Stimulated activated CD4-positive, alpha-beta T cell treated with anti-CD3 and anti-CD28 coated beads, Interleukin-12 subunit alpha, Interleukin-12 subunit beta, amount 100 ng/mL, for 48 hours (primary cell): ENCODE data around the gene GOLGA6B.
"Not testable (repeated sequence)": the region's sequence is repeated elsewhere in the genome, so short reads cannot be mapped to it uniquely, and the experiment has no call there.

Source experiments
- DNase-seq, 3 donors: peaks; one replicate each; pipeline ENCODE4 v3.0.0-alpha.2; 2020; ENCODE audit warnings: low read depth in 2 of 3, low spot score in 1 of 3

Gene GOLGA6B, protein sequence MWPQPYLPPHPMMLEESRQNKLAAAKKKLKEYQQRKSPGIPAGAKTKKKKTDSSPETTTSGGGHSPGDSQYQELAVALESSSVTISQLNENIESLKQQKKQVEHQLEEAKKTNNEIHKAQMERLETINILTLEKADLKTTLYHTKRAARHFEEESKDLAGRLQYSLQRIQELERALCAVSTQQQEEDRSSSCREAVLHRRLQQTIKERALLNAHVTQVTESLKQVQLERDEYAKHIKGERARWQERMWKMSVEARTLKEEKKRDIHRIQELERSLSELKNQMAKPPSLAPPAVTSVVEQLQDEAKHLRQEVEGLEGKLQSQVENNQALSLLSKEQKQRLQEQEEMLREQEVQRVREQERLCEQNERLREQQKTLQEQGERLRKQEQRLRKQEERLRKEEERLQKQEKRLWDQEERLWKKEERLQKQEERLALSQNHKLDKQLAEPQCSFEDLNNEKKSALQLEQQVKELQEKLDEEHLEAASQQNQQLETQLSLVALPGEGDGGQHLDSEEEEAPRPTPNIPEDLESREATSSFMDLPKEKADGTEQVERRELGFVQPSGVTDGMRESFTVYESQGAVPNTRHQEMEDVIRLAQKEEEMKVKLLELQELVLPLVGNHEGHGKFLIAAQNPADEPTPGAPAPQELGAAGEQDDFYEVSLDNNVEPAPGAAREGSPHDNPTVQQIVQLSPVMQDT

GRCh38 chr15:72654397-72654796, at the start of gene GOLGA6B:
GOLGA6B (plus strand) TSS chr15:72654697; CDS start chr15:72654738, 41 bp downstream.
- not testable (repeated sequence) for DNase-seq

DNA sequence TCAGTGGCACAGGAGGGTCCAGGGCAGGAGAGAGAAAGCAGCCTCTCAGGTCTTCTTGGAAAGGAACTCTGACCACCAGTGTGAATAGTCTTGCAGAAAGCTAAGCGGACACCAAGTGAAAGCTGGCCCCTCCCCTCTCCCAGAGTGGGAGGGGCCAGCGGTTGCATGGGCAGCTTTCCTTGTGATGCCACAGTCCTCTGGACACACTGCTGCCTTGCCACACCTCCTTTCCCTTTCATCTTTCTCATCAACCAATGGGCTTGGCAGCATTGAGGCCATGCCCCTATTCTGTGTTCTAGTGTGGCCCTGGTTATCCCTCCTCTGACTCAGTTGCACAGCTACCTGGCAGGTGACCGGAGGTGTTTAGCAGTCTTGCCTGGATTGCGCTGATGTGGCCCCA, 49.7 kb upstream of the GOLGA6B start:
- DNase-seq = no peak

DNA sequence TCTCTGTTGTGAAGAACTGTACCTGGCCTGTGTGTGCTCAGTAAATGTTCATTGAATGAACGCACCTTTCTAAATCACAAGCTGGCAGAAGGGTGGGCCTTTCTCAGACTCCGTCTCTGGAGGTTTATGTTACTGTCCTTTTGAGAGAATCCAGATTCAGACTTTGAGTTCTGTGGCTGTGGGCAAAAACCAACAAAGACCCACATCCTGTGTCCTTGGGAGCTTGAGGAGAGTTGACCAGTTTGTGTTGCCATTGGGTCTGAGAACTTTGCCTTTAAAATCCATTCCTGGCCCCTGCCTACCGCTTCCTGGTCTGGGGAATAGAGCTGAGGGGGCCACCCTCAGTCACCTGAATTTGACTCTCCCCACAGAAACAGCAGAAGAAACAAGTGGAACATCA, 46.4 kb upstream of the GOLGA6B start:
- not testable (repeated sequence) for DNase-seq

GRCh38 chr15:72609862-72610261, 44.6 kb upstream of the GOLGA6B start:
- no peak for DNase-seq

GRCh38 chr15:72612324-72612723, 42.2 kb upstream of the GOLGA6B start:
- not testable (repeated sequence) for DNase-seq

DNA sequence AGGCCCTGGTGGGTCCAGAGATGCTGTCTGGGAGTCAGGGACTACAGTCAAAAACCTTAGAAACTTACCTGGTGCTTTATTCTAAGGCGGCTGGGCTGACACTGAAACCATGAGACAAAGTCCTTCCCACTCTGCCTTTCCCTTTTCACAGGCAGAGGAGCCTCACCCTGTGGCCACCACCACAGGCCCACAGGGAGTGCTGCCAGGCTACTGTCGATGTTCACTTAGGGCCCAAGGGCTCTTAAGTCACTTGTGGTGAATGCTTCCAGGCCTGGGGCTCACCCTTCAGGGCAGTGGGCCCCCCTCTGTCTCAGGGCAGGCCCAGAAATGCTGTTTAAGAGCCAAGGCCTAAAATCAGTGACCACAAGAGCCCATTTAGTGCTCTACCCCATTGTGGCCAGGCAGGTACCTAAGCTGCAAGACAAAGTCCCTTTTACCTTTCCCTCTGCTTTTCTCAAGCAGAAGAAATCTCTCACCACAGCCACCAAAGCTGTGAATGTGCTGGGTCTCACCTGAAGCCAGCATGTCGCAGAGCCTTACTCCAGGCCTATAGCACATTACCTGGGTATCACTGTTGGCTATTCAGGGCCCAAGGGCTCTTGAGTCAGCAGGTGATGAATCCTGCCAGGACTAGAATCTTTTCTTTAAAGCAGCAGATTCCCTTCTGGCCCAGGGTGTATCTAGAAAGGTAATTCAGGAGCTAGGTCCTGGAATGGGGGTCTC, 39.5 kb upstream of the GOLGA6B start:
- no peak for DNase-seq

DNA sequence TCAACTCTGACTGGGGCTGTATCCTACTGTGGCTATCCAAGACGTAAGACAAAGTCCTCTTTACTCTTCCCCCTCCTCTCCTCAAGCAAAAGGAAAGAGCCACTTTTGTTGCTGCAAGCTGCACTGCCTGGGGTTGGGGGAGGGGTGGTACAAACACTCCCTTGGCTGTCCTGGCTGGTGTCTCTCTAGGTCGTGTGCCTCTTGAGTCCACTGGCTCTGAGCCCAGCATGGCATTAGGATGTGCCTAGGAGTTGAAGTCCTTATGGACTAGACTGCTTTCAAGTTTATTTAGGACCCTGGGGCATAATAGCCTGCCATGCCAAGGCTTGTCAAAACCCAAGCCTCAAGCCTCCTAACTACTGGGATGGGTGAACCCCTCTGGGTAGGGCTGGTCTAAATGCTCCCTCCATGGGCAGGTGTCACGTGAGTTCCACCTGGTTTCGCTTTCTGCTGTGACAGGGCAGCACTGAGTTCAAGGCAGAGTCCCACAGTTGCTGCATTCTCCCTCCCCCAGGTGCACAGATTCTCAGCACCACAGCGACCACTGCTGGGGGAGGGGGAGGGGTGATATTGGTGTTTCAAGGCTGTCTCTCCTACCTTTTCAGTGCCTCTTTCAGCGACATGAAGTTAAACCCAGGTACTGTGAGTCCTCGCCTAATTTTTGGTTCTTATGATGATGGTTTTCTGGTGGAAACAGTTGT, 38.8 kb upstream of the GOLGA6B start:
- not testable (repeated sequence) for DNase-seq

- DNase-seq = no peak
These were observed 37.8 kb upstream of the GOLGA6B start for GRCh38 chr15:72616491-72617210.

DNA sequence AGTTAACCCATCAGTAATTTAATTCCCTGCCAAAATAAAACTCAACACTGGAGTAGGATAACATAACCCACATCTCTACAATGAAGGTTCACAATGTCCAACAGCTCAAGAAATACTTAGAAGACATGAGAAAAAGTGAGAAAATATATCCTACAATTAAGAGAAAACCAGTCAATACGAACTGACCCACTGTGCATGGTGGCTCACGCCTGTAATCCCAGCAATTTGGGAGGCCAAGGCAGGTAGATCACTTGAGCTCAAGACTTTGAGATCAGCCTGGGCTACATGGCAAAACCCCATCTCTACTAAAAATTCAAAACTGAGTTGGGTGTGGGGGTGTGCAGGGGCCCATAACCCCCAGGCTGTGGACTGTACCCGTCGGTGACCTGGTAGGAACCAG, 30.6 kb upstream of the GOLGA6B start:
- DNase-seq = not testable (repeated sequence)

DNA sequence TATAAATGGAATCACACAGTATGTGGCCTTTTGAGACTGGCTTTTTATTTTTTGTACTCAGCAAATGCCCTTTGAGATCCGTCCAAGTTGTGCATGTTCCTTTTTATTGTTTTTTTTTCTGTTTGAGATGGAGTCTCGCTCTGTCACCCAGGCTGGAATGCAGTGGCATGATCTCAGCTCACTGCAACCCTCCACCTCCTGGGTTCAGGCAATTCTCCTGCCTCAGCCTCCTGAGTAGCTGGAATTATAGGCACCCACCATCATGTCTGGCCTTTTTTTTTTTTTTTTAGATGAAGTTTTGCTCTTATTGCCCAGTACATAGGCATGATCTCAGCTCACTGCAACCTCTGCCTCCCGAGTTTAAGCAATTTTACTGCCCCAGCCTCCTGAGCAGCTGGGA, 28.3 kb upstream of the GOLGA6B start:
- DNase-seq = not testable (repeated sequence)

DNA sequence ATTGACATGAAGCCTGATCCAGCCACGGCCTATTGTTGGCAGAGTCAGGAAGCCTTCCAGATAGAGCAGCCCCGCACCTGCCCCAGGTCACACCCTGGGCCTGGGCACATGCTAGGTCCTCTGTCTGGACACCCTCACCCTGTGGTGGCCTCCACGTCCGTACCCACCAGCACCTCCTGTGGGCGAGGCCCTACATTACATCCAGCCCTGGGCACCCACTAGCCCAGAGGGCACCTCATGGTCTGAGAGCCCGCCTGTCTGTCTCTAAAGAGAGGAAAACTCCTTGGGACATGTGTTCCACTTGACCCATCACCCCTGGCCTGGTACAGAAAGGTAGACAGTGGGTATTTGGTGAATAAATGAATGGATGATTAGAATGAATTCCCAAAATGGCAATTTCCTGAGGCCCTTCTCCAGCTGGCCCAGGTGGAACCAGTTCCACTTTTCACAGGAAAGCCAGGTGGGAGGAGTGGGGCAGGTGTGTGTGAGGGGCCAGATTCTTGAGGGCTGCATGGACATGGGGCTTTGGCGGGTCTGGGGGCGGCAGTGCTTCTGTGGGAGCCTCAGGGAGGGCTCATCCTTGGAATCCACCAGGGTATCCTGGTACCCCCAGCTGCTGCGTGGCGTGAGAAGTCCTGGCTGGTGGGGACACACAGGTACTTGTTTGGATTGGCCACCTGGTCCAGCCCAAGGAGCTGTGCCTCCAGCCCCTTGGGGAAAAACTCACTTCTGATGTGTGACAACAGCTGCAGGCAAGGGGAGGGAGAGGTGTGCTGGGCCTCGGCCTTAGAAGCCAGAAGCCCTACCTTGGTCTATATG, 26.0 kb upstream of the GOLGA6B start:
- DNase-seq = peak in 1 of 3 donors; percentile 12

DNA sequence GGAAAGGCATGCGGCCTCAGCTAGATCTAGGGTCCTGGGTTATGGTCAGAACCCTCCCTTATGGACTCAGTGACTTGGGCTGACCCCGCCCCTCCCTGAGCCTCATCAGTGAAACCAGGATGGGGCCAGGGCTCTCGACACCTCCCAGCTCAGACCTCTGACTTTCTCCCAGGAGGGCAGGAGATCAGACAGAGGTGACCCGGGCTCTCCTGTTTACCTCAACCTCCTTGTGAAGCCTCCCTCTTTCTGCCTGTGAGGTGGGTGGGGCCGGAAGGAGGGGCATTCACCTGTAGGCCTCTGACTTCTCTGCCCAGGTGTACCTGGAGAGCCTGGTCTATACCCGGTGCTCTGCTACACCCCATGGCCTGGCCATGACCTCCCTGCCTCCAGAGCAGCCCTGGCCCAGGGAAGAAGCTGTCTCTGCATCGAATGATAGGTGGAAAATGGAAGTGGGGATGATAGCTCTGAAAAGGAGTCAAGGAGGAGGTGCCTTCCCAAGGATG, 25.4 kb upstream of the GOLGA6B start:
- not testable (repeated sequence) for DNase-seq

DNA sequence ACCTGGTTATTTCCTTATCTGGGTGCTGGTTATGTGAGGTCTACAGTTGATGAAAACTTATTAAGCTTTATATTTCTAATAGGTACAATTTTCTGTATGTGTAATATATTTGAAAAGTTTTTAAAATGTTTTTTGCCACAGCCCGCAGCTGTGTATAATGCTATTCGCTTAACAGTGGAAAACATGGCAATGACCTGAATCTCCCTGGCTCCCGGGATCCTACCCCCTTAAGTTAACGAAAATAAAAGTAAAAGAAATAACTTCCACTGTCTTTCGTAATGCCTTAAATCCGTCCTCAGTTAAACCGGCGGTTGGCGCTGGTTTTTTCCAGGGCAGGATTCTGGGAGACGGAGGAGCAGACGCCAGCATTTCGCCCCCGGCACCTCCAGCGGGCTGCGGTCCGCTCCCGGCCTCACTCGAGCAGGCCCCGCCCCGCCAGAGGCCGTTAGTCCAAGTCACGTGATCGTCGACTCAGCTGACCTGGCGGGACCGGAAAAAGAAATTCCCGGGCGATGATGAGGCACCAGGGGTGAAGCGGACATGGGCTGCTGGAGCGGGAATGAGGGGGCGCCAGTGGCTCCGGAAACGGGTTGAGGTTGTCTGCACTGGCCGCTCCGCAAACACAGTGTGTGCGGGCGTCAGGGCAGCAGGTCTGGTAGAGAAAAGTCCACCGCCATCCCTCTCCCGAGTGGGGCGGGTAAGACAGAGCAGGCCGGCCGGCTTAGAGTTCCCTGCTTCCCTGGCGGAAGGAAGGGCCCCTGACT, 17.8 kb upstream of the GOLGA6B start:
- peak; percentile 13 to 55 (median 48) for DNase-seq

DNA sequence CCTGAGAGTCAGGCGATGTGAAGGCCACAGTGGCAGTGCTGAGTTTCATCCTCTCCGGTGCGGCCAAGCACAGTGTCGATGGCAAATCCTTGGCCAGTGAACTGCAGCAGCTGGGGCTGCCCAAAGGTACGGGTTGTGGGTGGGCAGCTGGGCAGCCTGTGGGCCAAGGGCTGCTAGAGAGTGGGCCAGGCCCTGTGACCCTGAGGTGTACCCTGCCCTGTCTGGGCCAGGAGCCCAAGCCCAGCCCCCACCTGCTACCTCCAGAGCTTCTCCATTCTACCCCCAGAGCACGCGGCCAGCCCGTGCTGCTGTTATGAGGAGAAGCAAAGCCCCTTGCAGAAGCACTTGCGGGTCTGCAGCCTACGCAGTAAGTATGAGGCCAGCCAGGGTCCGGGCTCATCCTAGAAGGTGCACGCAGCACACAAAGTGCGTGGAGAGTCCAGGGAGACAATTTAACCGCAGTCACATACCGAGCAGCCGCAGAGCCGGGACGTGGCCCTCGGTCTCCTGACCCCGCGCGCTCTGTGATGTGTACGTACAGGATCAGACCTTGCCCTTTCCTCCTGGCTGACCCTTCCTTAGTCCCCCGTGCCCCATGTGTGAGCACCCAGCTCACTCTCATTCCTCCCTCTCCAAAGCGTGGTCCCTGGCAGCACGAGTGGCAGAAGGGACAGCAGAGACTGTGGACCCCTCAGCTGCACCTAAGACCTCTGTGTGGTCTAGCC, 14.6 kb upstream of the GOLGA6B start:
- DNase-seq = not testable (repeated sequence)

DNA sequence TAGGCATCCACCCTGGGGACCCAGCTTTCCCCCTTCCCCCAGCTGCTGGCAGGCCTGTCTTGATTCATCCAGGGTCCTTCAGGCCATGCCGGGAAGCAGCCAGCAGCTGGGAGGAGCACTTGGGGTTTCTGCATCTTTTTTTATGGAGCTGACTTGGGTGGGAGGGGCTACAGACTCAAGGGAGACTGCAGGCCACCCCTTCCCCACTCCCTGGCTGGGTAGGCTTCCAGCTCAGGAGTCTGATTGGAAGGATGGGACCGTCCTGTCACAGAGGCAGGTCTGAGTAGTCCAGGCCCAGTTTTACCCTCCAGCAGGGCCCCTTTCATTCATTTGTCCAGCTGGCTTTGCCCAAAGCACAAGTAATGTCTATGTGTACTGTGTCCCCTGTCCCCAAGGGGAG, 12.2 kb upstream of the GOLGA6B start:
- not testable (repeated sequence) for DNase-seq

DNA sequence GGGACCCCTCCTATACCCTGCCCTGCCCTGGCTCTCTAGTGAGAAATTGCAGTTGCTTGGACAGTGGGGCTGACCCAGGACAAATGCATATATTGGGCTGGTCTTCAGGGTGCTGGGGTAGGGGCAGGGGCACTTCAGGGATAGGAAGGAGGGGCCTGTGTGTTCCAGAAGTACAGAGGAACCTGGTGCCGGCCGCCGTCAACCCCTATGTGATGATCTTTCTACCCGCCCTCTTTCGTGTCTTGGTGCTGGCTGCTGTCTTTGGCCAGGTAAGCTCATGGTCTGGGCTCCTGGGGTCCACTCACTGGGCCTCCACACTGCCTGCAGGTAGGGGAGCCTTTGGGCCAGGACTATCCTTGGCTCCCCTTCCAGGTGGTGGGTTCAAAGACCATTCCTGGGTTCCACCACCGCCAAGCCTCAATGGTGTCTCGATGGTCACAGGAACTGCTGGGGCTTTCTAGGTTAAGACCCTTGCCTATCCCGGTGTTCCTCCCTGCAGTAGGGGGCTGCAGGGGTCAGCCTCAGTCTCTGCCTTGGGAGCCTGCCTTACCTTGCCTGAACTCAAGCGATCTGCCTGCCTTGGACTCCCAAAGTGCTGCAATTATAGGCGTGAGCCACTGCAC, 5.8 kb upstream of the GOLGA6B start:
- not testable (repeated sequence) for DNase-seq

DNA sequence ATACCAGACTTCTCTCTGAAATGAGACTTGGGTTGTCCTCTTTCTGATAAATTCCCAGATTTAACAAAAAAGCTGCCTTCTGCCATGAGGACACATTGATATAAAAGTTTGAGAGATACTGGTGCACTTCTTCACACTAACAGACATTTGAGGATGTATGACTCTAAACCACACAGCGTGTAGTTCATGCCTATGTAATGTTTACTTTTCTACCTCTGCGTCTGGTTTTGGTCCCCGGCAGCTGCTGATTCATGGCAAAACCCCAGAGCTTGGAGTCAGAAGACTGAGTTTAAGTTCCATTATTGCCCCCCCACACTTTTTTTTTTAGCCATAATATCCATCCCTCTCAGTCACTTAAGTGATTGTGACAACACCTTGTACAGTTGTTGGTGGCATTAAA, 1.5 kb downstream of the GOLGA6B start:
- DNase-seq = not testable (repeated sequence)
